IMR-90 (cell line): Measurements from ENCODE around the gene CARD14. TPM values are rescaled to one million over a fixed set of nuclear protein-coding genes. Genes with fewer than 3 reads are reported as not detected.

Experiments
- ATAC-seq: fragments of 200-7000 bp; cut with Tn5 transposase; 2 replicates; pipeline ENCODE4 v1.9.1; 2020; ENCODE audit warnings: low read depth, mild to moderate bottlenecking, moderate library complexity
- BruUV-seq: library from RNA; stranded (reverse); fragments of 400-500 nt; replicated peaks from 2 replicates; lab custom pipeline; 2021; lab: Mats Ljungman, UMichigan
- CTCF ChIA-PET: fragments of 300-600 bp; formaldehyde crosslinking; extraction: SDS; loops from one replicate; lab custom pipeline; 2021; ENCODE audit warnings: antibody characterized with exemption; lab: Yijun Ruan, JAX
- POLR2A ChIA-PET: fragments of 300-600 bp; sonication (Branson Sonifier 250); formaldehyde crosslinking; loops from one replicate; lab custom pipeline; 2022; ENCODE audit warnings: antibody characterized with exemption; ENCODE audit not compliant: unreplicated experiment; lab: Charles Lee
- DNase-seq: peaks from one replicate; pipeline ENCODE4 v3.0.0; 2013
- H2AFZ ChIP-seq: replicated peaks from 2 replicates; pipeline ENCODE3; 2013; ENCODE audit warnings: low read length, mild to moderate bottlenecking; ENCODE audit not compliant: poor library complexity
- H2AK5ac ChIP-seq: 2 replicates; pipeline ENCODE4 v1.6.1; 2013; ENCODE audit warnings: low read depth, low read length, inconsistent platforms
- H2AK9ac ChIP-seq: replicated peaks from 2 replicates; pipeline ENCODE3; 2013; ENCODE audit warnings: mild to moderate bottlenecking, low read depth, low read length, moderate library complexity; ENCODE audit not compliant: poor library complexity
- H2BK120ac ChIP-seq: 2 replicates; pipeline ENCODE4 v1.6.1; 2013; ENCODE audit warnings: low read depth, low read length, inconsistent platforms
- H2BK15ac ChIP-seq: 3 replicates; pipeline ENCODE4 v1.6.1; 2013; ENCODE audit warnings: low read depth, low read length, inconsistent platforms
- H2BK20ac ChIP-seq: 2 replicates; pipeline ENCODE4 v1.6.1; 2013; ENCODE audit warnings: low read depth, mild to moderate bottlenecking, inconsistent platforms, low read length, moderate library complexity
- H2BK5ac ChIP-seq: 2 replicates; pipeline ENCODE4 v1.6.1; 2013; ENCODE audit warnings: mild to moderate bottlenecking, low read depth, low read length, inconsistent platforms; ENCODE audit not compliant: poor library complexity, severe bottlenecking
- H3K14ac ChIP-seq: replicated peaks from 2 replicates; pipeline ENCODE4 v1.6.1; 2013; ENCODE audit warnings: low read depth, low read length, inconsistent platforms
- H3K18ac ChIP-seq: 2 replicates; pipeline ENCODE4 v1.6.1; 2013; ENCODE audit warnings: low read depth, low read length, control low read depth
- H3K23ac ChIP-seq: 2 replicates; pipeline ENCODE4 v1.6.1; 2013; ENCODE audit warnings: low read depth, low read length, inconsistent platforms
- H3K27ac ChIP-seq: 2 replicates; pipeline ENCODE4 v1.5.1; 2013; ENCODE audit warnings: mild to moderate bottlenecking, control low read depth, low read length; ENCODE audit not compliant: insufficient read depth
- H3K27me3 ChIP-seq: 2 replicates; pipeline ENCODE4 v1.6.1; 2013; ENCODE audit warnings: low read length; ENCODE audit not compliant: control insufficient read depth, insufficient read depth
- H3K36me3 ChIP-seq: 2 replicates; pipeline ENCODE4 v1.6.1; 2013; ENCODE audit warnings: low read length, mixed read lengths; ENCODE audit not compliant: control insufficient read depth, insufficient read depth
- H3K4ac ChIP-seq: 2 replicates; pipeline ENCODE4 v1.6.1; 2013; ENCODE audit warnings: low read depth, low read length, inconsistent platforms
- H3K4me1 ChIP-seq: 2 replicates; pipeline ENCODE4 v1.6.1; 2013; ENCODE audit warnings: low read length, mixed read lengths; ENCODE audit not compliant: control insufficient read depth, insufficient read depth
- H3K4me2 ChIP-seq: 2 replicates; pipeline ENCODE4 v1.6.1; 2013; ENCODE audit warnings: low read depth, mild to moderate bottlenecking, control low read depth, low read length, moderate library complexity
- H3K4me3 ChIP-seq: 2 replicates; pipeline ENCODE4 v1.5.1; 2013; ENCODE audit warnings: low read depth, mild to moderate bottlenecking, control low read depth, low read length, moderate library complexity; ENCODE audit not compliant: insufficient read depth
- H3K56ac ChIP-seq: 2 replicates; pipeline ENCODE4 v1.6.1; 2013; ENCODE audit warnings: low read length, inconsistent platforms; ENCODE audit not compliant: insufficient read depth; ENCODE audit errors: extremely low read depth
- H3K79me1 ChIP-seq, 2 experiments: 2 replicates each; pipeline ENCODE4 v1.6.1; 2013; ENCODE audit warnings: low read length in 2 of 2, inconsistent platforms in 1 of 2, low read depth in 1 of 2
- H3K9ac ChIP-seq: 2 replicates; pipeline ENCODE4 v1.6.1; 2013; ENCODE audit warnings: low read depth, low read length, control low read depth
- H3K9me1 ChIP-seq: 2 replicates; pipeline ENCODE4 v1.6.1; 2013; ENCODE audit warnings: low read length, inconsistent platforms; ENCODE audit not compliant: insufficient read depth
- H3K9me3 ChIP-seq: 2 replicates; pipeline ENCODE4 v1.6.1; 2013; ENCODE audit warnings: low read length; ENCODE audit not compliant: control insufficient read depth, insufficient read depth
- H4K20me1 ChIP-seq: 2 replicates; pipeline ENCODE4 v1.6.1; 2013; ENCODE audit warnings: low read length, inconsistent platforms; ENCODE audit not compliant: insufficient read depth
- H4K5ac ChIP-seq: 2 replicates; pipeline ENCODE4 v1.6.1; 2013; ENCODE audit warnings: mild to moderate bottlenecking, low read depth, low read length, control low read depth
- H4K8ac ChIP-seq, 2 experiments: 2 replicates each; pipeline ENCODE4 v1.6.1; 2013; ENCODE audit warnings: low read depth in 2 of 2, low read length in 2 of 2, control low read depth in 1 of 2, inconsistent platforms in 1 of 2
- H4K91ac ChIP-seq: 2 replicates; pipeline ENCODE4 v1.6.1; 2013; ENCODE audit warnings: low read depth, low read length, inconsistent platforms; ENCODE audit not compliant: insufficient read depth
- BHLHE40 ChIP-seq: fragments of 150-350 bp; IDR thresholded peaks from 2 replicates; pipeline ENCODE4 v1.6.1; 2016; ENCODE audit warnings: mild to moderate bottlenecking, low read depth, low read length
- CTCF ChIP-seq: conservative IDR thresholded peaks from 2 replicates; pipeline ENCODE4 v1.5.1; 2012; ENCODE audit warnings: mild to moderate bottlenecking, low read depth, low read length, improper control_type of control experiment
- MAZ ChIP-seq: IDR thresholded peaks from 2 replicates; pipeline ENCODE4 v1.6.1; 2012; ENCODE audit warnings: low read depth, mild to moderate bottlenecking, low read length, improper control_type of control experiment, moderate library complexity, borderline replicate concordance
- NFE2L2 ChIP-seq: fragments of 150-350 bp; IDR thresholded peaks from 2 replicates; pipeline ENCODE4 v1.6.1; 2016; ENCODE audit warnings: low read depth, mild to moderate bottlenecking, low read length
- POLR2A ChIP-seq: IDR thresholded peaks from 2 replicates; pipeline ENCODE4 v1.6.1; 2012; ENCODE audit warnings: mild to moderate bottlenecking, low read depth, low read length
- RAD21 ChIP-seq: IDR thresholded peaks from 2 replicates; pipeline ENCODE4 v1.6.1; 2012; ENCODE audit warnings: low read length, improper control_type of control experiment
- RFX5 ChIP-seq: IDR thresholded peaks from 2 replicates; pipeline ENCODE4 v1.8.0; 2012; ENCODE audit warnings: low read depth, mild to moderate bottlenecking, low read length, moderate library complexity
- SMC3 ChIP-seq: fragments of 150-350 bp; IDR thresholded peaks from 2 replicates; pipeline ENCODE4 v1.6.1; 2016; ENCODE audit warnings: low read depth, mild to moderate bottlenecking, antibody characterized with exemption, low read length, moderate library complexity
- USF2 ChIP-seq: fragments of 150-350 bp; IDR thresholded peaks from 2 replicates; pipeline ENCODE4 v1.6.1; 2017; ENCODE audit warnings: mild to moderate bottlenecking, antibody characterized with exemption, low read length, low read depth
- WGBS, 2 experiments: methylation state at CpG; one replicate each; pipeline versions ENCODE4 v1.1.5 to v1.1.7; 2013; ENCODE audit warnings: missing lambda C conversion rate in 2 of 2; ENCODE audit not compliant: insufficient read length in 1 of 2; ENCODE audit errors: extremely low coverage in 2 of 2; 5-methylcytosine and 5-hydroxymethylcytosine counted together
- dilution Hi-C: fragments of 300-500 bp; cut with HindIII; formaldehyde crosslinking; loops from one replicate; pipeline ENCODE4 v1.14.3; 2018; ENCODE audit warnings: low sequenced_read_pairs; ENCODE audit not compliant: unreplicated experiment
- in situ Hi-C: fragments of 300-500 bp; cut with MboI; formaldehyde crosslinking; loops from 3 replicates; pipeline ENCODE4 v1.14.3; 2019; ENCODE audit warnings: low sequenced_read_pairs, inconsistent platforms, mixed read lengths
- intact Hi-C: fragments of 100-400 bp; cut with micrococcal nuclease; formaldehyde crosslinking; loops from 2 replicates; pipeline ENCODE4 v1.10.0; 2022
- polyA plus RNA-seq, 3 experiments: library from polyadenylated mRNA; depleted of rRNA; stranded (reverse); fragments of >200 nt; gene quantifications; 2 replicates each; pipeline ENCODE4 v1.2.3, GENCODE V29; 2012; ENCODE audit warnings: low replicate concordance in 1 of 3
- total RNA-seq: library from RNA; depleted of rRNA; stranded (reverse); fragments of >200 nt; gene quantifications from 2 replicates; pipeline ENCODE4 v1.2.3, GENCODE V29; 2012
- TF ChIP-seq, protein P1 (sequence below): fragments of 150-350 bp; IDR thresholded peaks from 2 replicates; pipeline ENCODE4 v1.6.1; 2016; ENCODE audit warnings: low read depth, mild to moderate bottlenecking, low read length, moderate library complexity, borderline replicate concordance

Gene CARD14
- total and polyA plus RNA-seq, 2 of the 4 experiments (the other 2 are of a cell fraction) = not detected

DNA sequence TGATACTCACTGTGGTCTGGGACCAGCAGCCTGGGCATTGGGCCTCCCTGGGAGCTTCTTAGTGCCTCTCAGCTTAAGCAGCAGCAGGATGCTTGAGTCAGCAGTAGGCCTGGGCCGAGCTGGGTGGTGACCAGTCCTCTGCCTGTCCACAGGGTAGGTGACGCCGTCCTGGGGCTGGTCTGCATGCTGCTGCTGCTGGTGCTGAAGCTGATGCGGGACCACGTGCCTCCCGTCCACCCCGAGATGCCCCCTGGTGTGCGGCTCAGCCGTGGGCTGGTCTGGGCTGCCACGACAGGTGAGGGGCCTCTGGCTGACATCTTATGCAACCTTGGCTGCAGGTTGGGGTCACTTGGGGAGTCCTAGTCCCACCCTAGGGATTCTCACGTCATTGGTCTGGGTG is 57.8 kb downstream of the CARD14 start:
- no peak overlapping the region for H4K5ac ChIP-seq
- no peaks in the 10 kb centered on the region for H3K4me1 ChIP-seq
- no peak overlapping the region for H3K56ac ChIP-seq
- H3K23ac ChIP-seq = no peak overlapping the region
- H3K79me1 ChIP-seq = peaks cover 0 to 14% of the 10 kb centered on the region in 2 experiments; a peak in 2 of 4 replicates
- H2BK15ac ChIP-seq = no peak overlapping the region
- WGBS, 2 experiments = 100% methylated on average over 1 of the region's 11 CpGs; no CpG with 5 or more reads in 1 of the 2 experiments
- CTCF ChIA-PET = no interaction called here
- no peaks in the 10 kb centered on the region for H4K20me1 ChIP-seq
- ATAC-seq = no peak
- no TSS peak for BruUV-seq
- H2BK20ac ChIP-seq = no peak overlapping the region
- intact Hi-C loops (no loop called here), in situ Hi-C loops (no loop called here), dilution Hi-C loops (no loop called here)
- no peak overlapping the region for H3K4me2 ChIP-seq
- no peak overlapping the region for H2BK5ac ChIP-seq
- H3K9ac ChIP-seq = no peak overlapping the region
- no peak overlapping the region for H4K91ac ChIP-seq
- no peak overlapping the region for H3K18ac ChIP-seq
- H3K27me3 ChIP-seq = no peaks in the 10 kb centered on the region
- H3K4ac ChIP-seq = no peak overlapping the region
- peaks cover 7% of the 10 kb centered on the region for H3K9me1 ChIP-seq
- no peak overlapping the region for H2AK9ac ChIP-seq
- H2AK5ac ChIP-seq = no peak overlapping the region
- POLR2A ChIA-PET = no interaction called here
- H3K36me3 ChIP-seq = peaks cover 34% of the 10 kb centered on the region
- no peak for TF ChIP-seq RAD21
- TF ChIP-seq USF2 = no peak
- no peak for TF ChIP-seq RFX5
- TF ChIP-seq SMC3 = no peak
- TF ChIP-seq, protein P1, sequence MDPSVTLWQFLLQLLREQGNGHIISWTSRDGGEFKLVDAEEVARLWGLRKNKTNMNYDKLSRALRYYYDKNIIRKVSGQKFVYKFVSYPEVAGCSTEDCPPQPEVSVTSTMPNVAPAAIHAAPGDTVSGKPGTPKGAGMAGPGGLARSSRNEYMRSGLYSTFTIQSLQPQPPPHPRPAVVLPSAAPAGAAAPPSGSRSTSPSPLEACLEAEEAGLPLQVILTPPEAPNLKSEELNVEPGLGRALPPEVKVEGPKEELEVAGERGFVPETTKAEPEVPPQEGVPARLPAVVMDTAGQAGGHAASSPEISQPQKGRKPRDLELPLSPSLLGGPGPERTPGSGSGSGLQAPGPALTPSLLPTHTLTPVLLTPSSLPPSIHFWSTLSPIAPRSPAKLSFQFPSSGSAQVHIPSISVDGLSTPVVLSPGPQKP = no peak
- TF ChIP-seq POLR2A = no peak
- TF ChIP-seq CTCF = no peak
- TF ChIP-seq MAZ = no peak
- no peak for TF ChIP-seq BHLHE40
- no peak for TF ChIP-seq NFE2L2
- H3K27ac ChIP-seq = no peak overlapping the region
- no peak overlapping the region for H3K14ac ChIP-seq
- no peak overlapping the region for H2AFZ ChIP-seq
- no peak overlapping the region for H2BK120ac ChIP-seq
- H3K9me3 ChIP-seq = peaks cover 4% of the 10 kb centered on the region
- H4K8ac ChIP-seq = no peak overlapping the region
- no peak for DNase-seq
- no peak overlapping the region for H3K4me3 ChIP-seq
